Small intestine (tissue), 7 donors: Measurements from ENCODE around the gene KIAA0513. TPM values are rescaled to one million over a fixed set of nuclear protein-coding genes. Genes with fewer than 3 reads are reported as not detected.
A peak's percentile ranks its signal among the peaks of the same experiment; 100 is the strongest.

Experiments
- DNase-seq, 2 donors: peaks; one replicate each; pipeline versions ENCODE4 v3.0.0 to v3.0.0-alpha.2; 2013
- FAIRE-seq: peaks from 2 replicates; lab custom pipeline; 2012; peaks lifted over from hg19 to GRCh38; lab: Jason Lieb, UNC
- H3K27ac ChIP-seq, 3 donors: one replicate each; pipeline ENCODE4 v1.5.1; 2013; ENCODE audit warnings: low read length in 2 of 3, mild to moderate bottlenecking in 2 of 3, control low read depth in 1 of 3, inconsistent platforms in 1 of 3, low read depth in 1 of 3, moderate library complexity in 1 of 3
- H3K27me3 ChIP-seq, 3 donors: one replicate each; pipeline ENCODE4 v1.6.1; 2013; ENCODE audit warnings: low read length in 3 of 3, inconsistent platforms in 1 of 3; ENCODE audit not compliant: control insufficient read depth in 3 of 3, insufficient read depth in 3 of 3
- H3K36me3 ChIP-seq, 3 donors: one replicate each; pipeline ENCODE4 v1.6.1; 2013; ENCODE audit warnings: low read length in 3 of 3, inconsistent platforms in 1 of 3, low read depth in 1 of 3, mild to moderate bottlenecking in 1 of 3, moderate library complexity in 1 of 3; ENCODE audit not compliant: control insufficient read depth in 3 of 3, insufficient read depth in 2 of 3
- H3K4me1 ChIP-seq, 3 donors: one replicate each; pipeline ENCODE4 v1.6.1; 2013; ENCODE audit warnings: low read length in 2 of 3, inconsistent platforms in 1 of 3, low read depth in 1 of 3, mild to moderate bottlenecking in 1 of 3, moderate library complexity in 1 of 3; ENCODE audit not compliant: control insufficient read depth in 3 of 3, insufficient read depth in 2 of 3
- H3K4me3 ChIP-seq, 3 donors: one replicate each; pipeline ENCODE4 v1.5.1; 2013; ENCODE audit warnings: low read length in 3 of 3, control low read depth in 1 of 3, inconsistent platforms in 1 of 3, low read depth in 1 of 3, mild to moderate bottlenecking in 1 of 3, moderate library complexity in 1 of 3
- H3K9me3 ChIP-seq, 2 donors: one replicate each; pipeline ENCODE4 v1.6.1; 2013; ENCODE audit warnings: low read depth in 1 of 2, low read length in 1 of 2; ENCODE audit not compliant: control insufficient read depth in 2 of 2, insufficient read depth in 1 of 2
- WGBS, 3 donors: extraction: QIAGEN DNeasy Blood & Tissue Kit; methylation state at CpG; one replicate each; pipeline ENCODE4 v1.1.7; 2013; 5-methylcytosine and 5-hydroxymethylcytosine counted together
- polyA plus RNA-seq, 4 donors: library from polyadenylated mRNA; stranded (reverse) in 3 of 4; unstranded in 1 of 4; fragments of 200-250 nt in 3 of 4; fragments of 120-200 nt in 1 of 4; gene quantifications; one replicate each; pipeline versions ENCODE4 v1.2.1 to v1.2.3, GENCODE V29; 2013
- donor health status: healthy with polysubstance abuse.
- donor health status: control.
- donor health status: control.
- donor health status: Bipolar disorder and iron deficiency.
- donor health status: healthy.

The KIAA0513 gene
- polyA plus RNA-seq, 4 donors = 2.9 to 8.1 (median 5.1) TPM

DNA sequence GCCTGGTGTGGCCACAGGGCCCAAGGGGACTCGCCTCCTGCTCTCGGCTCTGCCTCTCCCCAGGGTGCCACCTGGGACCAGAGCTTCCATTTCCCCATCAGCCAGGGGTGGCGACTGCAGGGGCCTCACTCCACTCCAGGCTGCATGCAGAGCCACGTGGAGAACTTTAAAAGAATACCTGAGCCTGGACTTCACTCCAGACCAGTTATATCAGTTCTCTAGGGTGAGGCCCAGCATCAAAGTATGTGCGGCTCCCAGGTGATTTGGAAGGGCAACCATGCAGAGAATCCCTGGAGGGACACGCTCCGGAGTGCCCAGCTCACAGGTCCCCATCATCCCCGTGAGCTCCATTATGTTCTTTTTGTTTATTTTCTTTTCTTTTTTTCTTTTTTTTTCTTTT is 39.8 kb downstream of the KIAA0513 start:
- peaks cover 3 to 34% (median 4%) of the 10 kb centered on the region in 3 donors for H3K36me3 ChIP-seq
- H3K4me3 ChIP-seq = no peak overlapping the region
- 75 to 88% (median 88%) methylated on average over 8 of the region's 8 CpGs for WGBS, 3 donors
- H3K9me3 ChIP-seq = no peaks in the 10 kb centered on the region
- H3K4me1 ChIP-seq = peaks cover 0 to 5% (median 0%) of the 10 kb centered on the region in 3 donors
- no peak for FAIRE-seq
- no peaks in the 10 kb centered on the region for H3K27me3 ChIP-seq
- peak in 1 of 2 donors; percentile 42 for DNase-seq
- no peak overlapping the region for H3K27ac ChIP-seq

DNA sequence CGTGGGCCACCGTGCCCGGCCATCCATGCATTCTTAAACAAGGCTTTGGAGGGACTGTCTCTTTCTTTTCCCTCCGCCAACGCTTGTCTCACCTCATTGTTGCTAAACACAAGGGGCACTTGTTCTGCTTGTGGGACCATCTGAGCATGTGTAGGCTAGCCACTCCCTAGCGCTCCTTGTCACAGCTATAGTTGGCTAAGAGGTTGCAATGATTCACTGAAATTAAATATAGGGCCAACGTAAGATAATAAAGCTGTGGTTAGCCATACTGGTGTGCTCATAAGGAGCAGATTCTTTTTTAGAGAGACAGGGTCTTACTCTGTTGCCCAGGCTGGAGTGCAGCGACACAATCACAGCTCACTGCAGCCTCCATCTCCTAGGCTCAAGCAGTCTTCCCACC is 41.2 kb downstream of the KIAA0513 start:
- Histone ChIP-seq H3K9me3 (no peaks in the 10 kb centered on the region), H3K27ac (no peak overlapping the region), H3K27me3 (no peaks in the 10 kb centered on the region), H3K36me3 (peaks cover 3 to 47% (median 7%) of the 10 kb centered on the region in 3 donors), H3K4me3 (no peak overlapping the region), H3K4me1 (peaks cover 0 to 5% (median 0%) of the 10 kb centered on the region in 3 donors)
- DNase-seq (no peak), FAIRE-seq (no peak)
- WGBS, 3 donors = 92 to 96% (median 93%) methylated on average over 8 of the region's 8 CpGs

GRCh38 chr16:85069171-85069570 is 41.6 kb downstream of the KIAA0513 start:
- Histone ChIP-seq H3K36me3 (peaks cover 3 to 47% (median 7%) of the 10 kb centered on the region in 3 donors), H3K4me1 (peaks cover 0 to 5% (median 0%) of the 10 kb centered on the region in 3 donors), H3K27ac (no peak overlapping the region), H3K9me3 (no peaks in the 10 kb centered on the region), H3K4me3 (no peak overlapping the region), H3K27me3 (no peaks in the 10 kb centered on the region)
- DNase-seq (no peak), FAIRE-seq (no peak)
- 82 to 93% (median 92%) methylated on average over 7 of the region's 7 CpGs for WGBS, 3 donors

DNA sequence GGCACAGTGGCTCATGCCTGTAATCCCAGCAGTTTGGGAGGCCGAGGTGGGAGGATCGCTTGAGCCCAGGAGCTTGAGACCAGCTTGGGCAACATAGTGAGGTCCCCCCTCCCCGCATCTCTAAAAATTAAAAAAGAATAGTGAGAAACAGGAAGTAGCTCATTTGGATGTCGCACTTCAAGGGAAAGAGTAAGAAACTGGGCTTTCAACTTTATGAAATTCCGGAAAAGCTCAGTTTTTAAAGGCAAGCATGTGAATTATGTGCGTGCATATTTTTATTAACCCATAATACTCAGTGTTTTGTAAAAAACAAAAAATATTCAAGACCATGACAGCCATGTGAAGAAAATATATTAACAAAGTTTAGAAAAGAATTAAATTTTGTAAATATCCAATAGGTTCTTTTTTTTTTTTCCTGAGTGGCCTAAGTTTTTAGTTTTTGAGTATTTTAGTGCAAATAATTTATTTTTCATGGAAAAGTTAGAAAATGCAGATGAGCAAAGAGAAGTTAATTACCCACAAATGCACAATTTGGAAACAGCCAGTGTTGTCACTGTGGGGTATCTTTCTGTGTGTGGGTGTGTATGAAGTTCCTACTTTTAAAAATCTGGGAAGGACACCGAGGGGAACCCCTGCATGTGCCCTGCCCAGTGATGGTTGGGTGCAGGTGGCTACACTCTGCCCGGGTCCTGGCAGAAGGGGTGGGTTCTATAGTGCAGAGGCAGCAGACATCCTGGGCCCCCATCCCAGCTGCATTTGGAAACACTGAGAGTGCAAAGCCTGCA is 44.7 kb downstream of the KIAA0513 start:
- Histone ChIP-seq H3K27ac (no peak overlapping the region), H3K4me1 (peaks cover 0 to 2% (median 0%) of the 10 kb centered on the region in 3 donors), H3K36me3 (peaks cover 3 to 57% (median 5%) of the 10 kb centered on the region in 3 donors), H3K9me3 (no peaks in the 10 kb centered on the region), H3K27me3 (no peaks in the 10 kb centered on the region), H3K4me3 (no peak overlapping the region)
- 84 to 94% (median 88%) methylated on average over 8 of the region's 8 CpGs for WGBS, 3 donors
- FAIRE-seq (no peak), DNase-seq (no peak)

DNA sequence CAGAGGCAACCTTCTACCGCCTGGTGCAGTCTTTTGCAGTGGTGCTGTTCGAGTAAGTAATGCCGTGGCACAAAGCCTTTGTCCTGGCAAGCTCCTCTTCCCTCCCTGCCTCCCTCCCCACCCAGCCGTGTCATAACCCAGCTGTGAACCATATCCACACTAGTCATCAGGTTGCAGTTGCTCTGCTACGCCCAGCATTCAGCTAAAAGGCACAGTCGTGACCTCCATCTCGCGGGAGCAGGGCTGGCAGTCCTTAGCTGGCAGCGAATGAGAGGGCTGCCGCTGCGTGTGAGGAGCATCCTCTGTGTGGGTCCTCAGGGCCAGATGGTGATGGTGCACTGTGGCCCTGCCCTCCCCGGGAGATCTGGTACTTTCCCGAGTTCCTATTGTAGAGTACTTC is 45.4 kb downstream of the KIAA0513 start:
- H3K36me3 ChIP-seq = peaks cover 3 to 60% (median 5%) of the 10 kb centered on the region in 3 donors
- WGBS, 3 donors = 75 to 91% (median 85%) methylated on average over 13 of the region's 13 CpGs
- FAIRE-seq = no peak
- H3K4me1 ChIP-seq = no peaks in the 10 kb centered on the region
- H3K27ac ChIP-seq = no peak overlapping the region
- H3K9me3 ChIP-seq = no peaks in the 10 kb centered on the region
- no peak for DNase-seq
- H3K27me3 ChIP-seq = no peaks in the 10 kb centered on the region
- H3K4me3 ChIP-seq = no peak overlapping the region

GRCh38 chr16:85074225-85074914 is 46.8 kb downstream of the KIAA0513 start:
- H3K36me3 ChIP-seq = peaks cover 3 to 65% (median 8%) of the 10 kb centered on the region in 3 donors
- H3K27me3 ChIP-seq = no peaks in the 10 kb centered on the region
- no peak for DNase-seq
- no peak overlapping the region for H3K4me3 ChIP-seq
- WGBS, 3 donors = 88 to 92% (median 91%) methylated on average over 6 of the region's 6 CpGs
- no peaks in the 10 kb centered on the region for H3K4me1 ChIP-seq
- no peak overlapping the region for H3K27ac ChIP-seq
- no peaks in the 10 kb centered on the region for H3K9me3 ChIP-seq
- FAIRE-seq = no peak

DNA sequence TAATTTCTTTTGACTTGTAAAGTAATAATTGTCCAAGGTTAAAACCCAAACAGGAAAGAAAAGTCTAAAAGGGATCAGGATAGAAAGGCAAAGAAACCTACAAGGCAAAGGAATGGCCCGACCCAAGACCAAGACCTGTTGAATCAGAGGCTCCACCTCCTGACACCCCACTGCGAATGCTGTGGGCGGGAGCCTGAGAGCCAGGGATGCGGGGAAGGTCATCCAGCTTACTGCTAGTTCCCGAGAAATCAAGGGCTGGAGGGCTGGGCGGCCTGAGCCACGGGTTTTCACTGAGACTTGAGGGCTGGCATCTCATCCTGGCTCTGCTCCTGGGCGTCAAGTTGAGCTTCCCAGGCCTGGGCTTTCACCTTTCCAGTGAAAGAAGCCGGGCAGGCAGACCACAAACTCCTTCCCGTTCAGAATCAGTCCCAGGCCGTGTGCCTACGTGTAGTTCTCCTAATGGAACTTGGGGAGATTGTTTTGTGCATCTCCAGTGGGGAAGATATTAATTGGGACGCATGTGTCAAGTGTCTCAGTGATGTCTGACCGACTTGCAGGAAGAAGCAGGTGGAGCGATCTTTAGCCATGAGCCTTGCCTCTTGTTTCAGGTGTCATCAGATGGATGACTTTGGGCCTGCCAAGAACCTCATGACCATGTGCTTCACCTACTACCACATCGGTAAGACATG is 47.8 kb downstream of the KIAA0513 start:
- no peaks in the 10 kb centered on the region for H3K27me3 ChIP-seq
- no peak overlapping the region for H3K27ac ChIP-seq
- H3K4me1 ChIP-seq = no peaks in the 10 kb centered on the region
- no peak for DNase-seq
- H3K36me3 ChIP-seq = peaks cover 3 to 62% (median 8%) of the 10 kb centered on the region in 3 donors
- H3K4me3 ChIP-seq = no peak overlapping the region
- FAIRE-seq = no peak
- no peaks in the 10 kb centered on the region for H3K9me3 ChIP-seq
- 90 to 93% (median 92%) methylated on average over 16 of the region's 16 CpGs for WGBS, 3 donors

- Histone ChIP-seq H3K4me3 (no peak overlapping the region), H3K36me3 (peaks cover 0 to 66% (median 8%) of the 10 kb centered on the region in 3 donors), H3K27me3 (no peaks in the 10 kb centered on the region), H3K4me1 (no peaks in the 10 kb centered on the region), H3K27ac (no peak overlapping the region), H3K9me3 (no peaks in the 10 kb centered on the region)
- 74 to 87% (median 77%) methylated on average over 10 of the region's 10 CpGs for WGBS, 3 donors
- FAIRE-seq (no peak), DNase-seq (no peak)
Measured at GRCh38 chr16:85077039-85077438, 49.4 kb downstream of the KIAA0513 start.
